Endodermal cell (in vitro differentiated cells): Measurements from ENCODE around the gene MAP3K2. TPM values are rescaled to one million over a fixed set of nuclear protein-coding genes. Genes with fewer than 3 reads are reported as not detected.

Experiments
- DNase-seq: peaks from one replicate; pipeline ENCODE4 v3.0.0-alpha.2; 2017
- H3K27ac ChIP-seq: 2 replicates; pipeline ENCODE4 v1.5.1; 2013; ENCODE audit warnings: mild to moderate bottlenecking, low read depth, low read length, moderate library complexity
- H3K27me3 ChIP-seq: 2 replicates; pipeline ENCODE4 v1.6.1; 2013; ENCODE audit warnings: mild to moderate bottlenecking, low read length, moderate library complexity; ENCODE audit not compliant: insufficient read depth, control insufficient read depth, poor library complexity, severe bottlenecking
- H3K36me3 ChIP-seq: 2 replicates; pipeline ENCODE4 v1.7.0; 2013; ENCODE audit warnings: mild to moderate bottlenecking, low read length, moderate library complexity; ENCODE audit not compliant: control insufficient read depth, insufficient read depth
- H3K4me1 ChIP-seq: one replicate; pipeline ENCODE4 v1.7.0; 2013; ENCODE audit warnings: low read length; ENCODE audit not compliant: control insufficient read depth, insufficient read depth
- H3K4me3 ChIP-seq: 2 replicates; pipeline ENCODE4 v1.5.1; 2013; ENCODE audit warnings: mild to moderate bottlenecking, low read length, moderate library complexity
- H3K9ac ChIP-seq: 2 replicates; pipeline ENCODE4 v1.6.1; 2013; ENCODE audit warnings: mild to moderate bottlenecking, low read length, moderate library complexity; ENCODE audit not compliant: poor library complexity, severe bottlenecking; ENCODE audit errors: extremely low read depth
- H3K9me3 ChIP-seq: 2 replicates; pipeline ENCODE4 v1.6.1; 2013; ENCODE audit warnings: mild to moderate bottlenecking, low read length, moderate library complexity; ENCODE audit not compliant: control insufficient read depth
- H3K27ac Mint-ChIP-seq: 2 replicates; pipeline ENCODE4 v1.8.0; 2020; ENCODE audit warnings: mixed read lengths
- H3K27me3 Mint-ChIP-seq: 2 replicates; pipeline ENCODE4 v1.8.0; 2021; ENCODE audit warnings: mild to moderate bottlenecking, mixed read lengths; ENCODE audit not compliant: insufficient read depth
- H3K36me3 Mint-ChIP-seq: 2 replicates; pipeline ENCODE4 v1.8.0; 2020; ENCODE audit warnings: low read depth, mixed read lengths
- H3K4me1 Mint-ChIP-seq: 2 replicates; pipeline ENCODE4 v1.8.0; 2020; ENCODE audit warnings: mixed read lengths
- H3K4me3 Mint-ChIP-seq: 2 replicates; pipeline ENCODE4 v1.8.0; 2020; ENCODE audit warnings: mild to moderate bottlenecking, moderate library complexity, mixed read lengths
- H3K9me3 Mint-ChIP-seq: 2 replicates; pipeline ENCODE4 v1.8.0; 2020; ENCODE audit warnings: mild to moderate bottlenecking, mixed read lengths
- WGBS, 2 experiments: methylation state at CpG; one replicate each; pipeline versions ENCODE4 v1.1.5 to v1.1.7; 2013; ENCODE audit warnings: missing lambda C conversion rate in 2 of 2, mixed read lengths in 1 of 2; ENCODE audit not compliant: insufficient coverage in 1 of 2, insufficient read length in 1 of 2; 5-methylcytosine and 5-hydroxymethylcytosine counted together
- total RNA-seq, 2 donors: library from RNA; stranded (reverse); fragmentation: NEBNext Ultra II Directional in 1 of 2; extraction: Animal tissue kit (Norgen Biotek cat#: 25700) in 1 of 2; gene quantifications; 2 replicates in 1 of 2; 3 replicates in 1 of 2; pipeline ENCODE4 v1.2.1, GENCODE V29; 2021
- TF ChIP-seq, protein P1 (sequence below): fragments of 200-600 bp; sonication (generic); conservative IDR thresholded peaks from 2 replicates; pipeline ENCODE4 v1.5.0; 2021; ENCODE audit warnings: antibody characterized with exemption, mild to moderate bottlenecking

The MAP3K2 gene
- total RNA-seq, 2 donors from 2014 or later, result 27.9 to 31.6 TPM

DNA sequence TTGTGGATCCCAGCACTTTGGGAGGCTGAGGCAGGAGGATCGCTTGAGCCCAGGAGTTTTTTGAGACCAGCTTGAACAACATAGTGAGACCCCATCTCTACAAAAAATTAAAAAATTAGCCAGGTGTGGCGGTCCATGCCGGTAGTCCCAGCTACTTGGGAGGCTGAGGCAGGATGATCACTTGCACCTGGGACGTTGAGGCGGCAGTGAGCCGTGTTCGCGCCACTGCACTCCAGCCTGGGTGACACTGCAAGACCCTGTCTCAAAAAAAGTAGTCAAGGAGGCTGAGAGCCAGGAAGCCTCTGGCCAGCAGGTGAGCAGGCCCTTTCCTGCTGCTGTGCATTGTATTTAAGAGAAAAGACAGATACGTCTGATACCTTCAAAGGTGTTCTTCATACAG, 19.3 kb upstream of the MAP3K2 start:
- peaks cover 2% of the 10 kb centered on the region for H3K4me1 Mint-ChIP-seq
- Histone ChIP-seq H3K36me3 (no peaks in the 10 kb centered on the region), H3K27me3 (no peaks in the 10 kb centered on the region), H3K9ac (no peak overlapping the region), H3K4me3 (no peak overlapping the region), H3K4me1 (no peaks in the 10 kb centered on the region), H3K27ac (no peak overlapping the region), H3K9me3 (no peaks in the 10 kb centered on the region)
- no peaks in the 10 kb centered on the region for H3K36me3 Mint-ChIP-seq
- TF ChIP-seq, protein P1, sequence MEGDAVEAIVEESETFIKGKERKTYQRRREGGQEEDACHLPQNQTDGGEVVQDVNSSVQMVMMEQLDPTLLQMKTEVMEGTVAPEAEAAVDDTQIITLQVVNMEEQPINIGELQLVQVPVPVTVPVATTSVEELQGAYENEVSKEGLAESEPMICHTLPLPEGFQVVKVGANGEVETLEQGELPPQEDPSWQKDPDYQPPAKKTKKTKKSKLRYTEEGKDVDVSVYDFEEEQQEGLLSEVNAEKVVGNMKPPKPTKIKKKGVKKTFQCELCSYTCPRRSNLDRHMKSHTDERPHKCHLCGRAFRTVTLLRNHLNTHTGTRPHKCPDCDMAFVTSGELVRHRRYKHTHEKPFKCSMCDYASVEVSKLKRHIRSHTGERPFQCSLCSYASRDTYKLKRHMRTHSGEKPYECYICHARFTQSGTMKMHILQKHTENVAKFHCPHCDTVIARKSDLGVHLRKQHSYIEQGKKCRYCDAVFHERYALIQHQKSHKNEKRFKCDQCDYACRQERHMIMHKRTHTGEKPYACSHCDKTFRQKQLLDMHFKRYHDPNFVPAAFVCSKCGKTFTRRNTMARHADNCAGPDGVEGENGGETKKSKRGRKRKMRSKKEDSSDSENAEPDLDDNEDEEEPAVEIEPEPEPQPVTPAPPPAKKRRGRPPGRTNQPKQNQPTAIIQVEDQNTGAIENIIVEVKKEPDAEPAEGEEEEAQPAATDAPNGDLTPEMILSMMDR, result no peak
- peaks cover 4% of the 10 kb centered on the region for H3K27me3 Mint-ChIP-seq
- peak overlapping the region; percentile 57 for H3K4me3 Mint-ChIP-seq
- no peak for DNase-seq
- WGBS, 2 experiments, result 93% methylated on average over 9 of the region's 9 CpGs
- no peak overlapping the region for H3K27ac Mint-ChIP-seq
- no peaks in the 10 kb centered on the region for H3K9me3 Mint-ChIP-seq

DNA sequence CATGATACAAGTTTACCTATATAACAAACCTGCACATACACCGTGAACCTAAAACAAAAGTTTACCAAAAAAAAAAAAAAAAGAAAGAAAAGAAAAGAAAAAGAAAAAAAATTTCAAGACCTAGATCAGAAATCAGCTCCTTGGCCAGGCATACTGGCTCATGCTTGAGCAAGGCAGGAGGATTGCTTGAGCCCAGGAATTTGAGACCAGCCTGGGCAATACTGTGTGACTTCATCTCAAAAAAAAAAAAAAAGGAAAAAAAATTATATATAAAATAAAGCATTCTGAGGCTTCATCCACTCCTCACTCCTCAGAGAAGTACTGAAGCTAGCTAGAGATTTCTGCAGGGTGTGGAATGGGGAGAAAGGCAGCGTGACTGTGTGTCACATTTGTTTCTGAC, 18.7 kb upstream of the MAP3K2 start:
- H3K4me3 ChIP-seq, result no peak overlapping the region
- TF ChIP-seq, protein P1, result no peak
- no peak overlapping the region for H3K9ac ChIP-seq
- H3K4me3 Mint-ChIP-seq, result no peak overlapping the region
- H3K27ac Mint-ChIP-seq, result no peak overlapping the region
- H3K9me3 Mint-ChIP-seq, result no peaks in the 10 kb centered on the region
- H3K27ac ChIP-seq, result no peak overlapping the region
- no peak for DNase-seq
- H3K27me3 ChIP-seq, result no peaks in the 10 kb centered on the region
- no peaks in the 10 kb centered on the region for H3K36me3 ChIP-seq
- no peaks in the 10 kb centered on the region for H3K36me3 Mint-ChIP-seq
- no peaks in the 10 kb centered on the region for H3K9me3 ChIP-seq
- H3K4me1 Mint-ChIP-seq, result peaks cover 2% of the 10 kb centered on the region
- WGBS, 2 experiments, result 88% methylated on average over 2 of the region's 2 CpGs; no CpG with 5 or more reads in 1 of the 2 experiments
- H3K4me1 ChIP-seq, result no peaks in the 10 kb centered on the region
- no peaks in the 10 kb centered on the region for H3K27me3 Mint-ChIP-seq

DNA sequence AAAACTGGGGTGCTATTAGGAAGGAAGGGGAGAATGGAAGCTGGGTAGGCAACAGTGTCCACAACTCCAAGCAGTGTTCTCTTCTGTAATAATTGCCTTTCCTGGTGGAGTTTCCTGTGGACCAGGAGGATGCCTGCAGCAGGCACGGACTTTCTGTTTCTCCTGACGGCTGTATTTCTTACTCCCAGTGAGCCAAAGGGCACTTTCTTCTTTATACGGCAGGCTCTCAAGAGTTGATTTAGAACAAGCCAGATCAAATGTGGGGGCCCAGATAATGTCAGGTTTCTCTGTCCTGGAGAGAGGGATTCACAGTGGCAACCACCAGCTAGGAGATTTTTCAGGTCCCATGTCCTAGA, 17.5 kb upstream of the MAP3K2 start:
- H3K27ac Mint-ChIP-seq, result no peak overlapping the region
- no peak overlapping the region for H3K9ac ChIP-seq
- H3K9me3 ChIP-seq, result no peaks in the 10 kb centered on the region
- peaks cover 2% of the 10 kb centered on the region for H3K4me1 Mint-ChIP-seq
- 92 to 100% methylated on average over 2 to 3 of the region's 3 CpGs for WGBS, 2 experiments
- no peaks in the 10 kb centered on the region for H3K27me3 Mint-ChIP-seq
- H3K27me3 ChIP-seq, result no peaks in the 10 kb centered on the region
- no peak overlapping the region for H3K4me3 ChIP-seq
- H3K9me3 Mint-ChIP-seq, result no peaks in the 10 kb centered on the region
- no peak overlapping the region for H3K27ac ChIP-seq
- TF ChIP-seq, protein P1, result no peak
- H3K36me3 ChIP-seq, result no peaks in the 10 kb centered on the region
- H3K4me1 ChIP-seq, result no peaks in the 10 kb centered on the region
- no peaks in the 10 kb centered on the region for H3K36me3 Mint-ChIP-seq
- no peak for DNase-seq
- no peak overlapping the region for H3K4me3 Mint-ChIP-seq
